Endodermal cell (in vitro differentiated cells): Measurements from ENCODE around the gene SH3GL2. TPM values are rescaled to one million over a fixed set of nuclear protein-coding genes. Genes with fewer than 3 reads are reported as not detected.

ENCODE experiments used
- DNase-seq: peaks from one replicate; pipeline ENCODE4 v3.0.0-alpha.2; 2017
- H3K27ac ChIP-seq: 2 replicates; pipeline ENCODE4 v1.5.1; 2013; ENCODE audit warnings: mild to moderate bottlenecking, low read depth, low read length, moderate library complexity
- H3K27me3 ChIP-seq: 2 replicates; pipeline ENCODE4 v1.6.1; 2013; ENCODE audit warnings: mild to moderate bottlenecking, low read length, moderate library complexity; ENCODE audit not compliant: insufficient read depth, control insufficient read depth, poor library complexity, severe bottlenecking
- H3K36me3 ChIP-seq: 2 replicates; pipeline ENCODE4 v1.7.0; 2013; ENCODE audit warnings: mild to moderate bottlenecking, low read length, moderate library complexity; ENCODE audit not compliant: control insufficient read depth, insufficient read depth
- H3K4me1 ChIP-seq: one replicate; pipeline ENCODE4 v1.7.0; 2013; ENCODE audit warnings: low read length; ENCODE audit not compliant: control insufficient read depth, insufficient read depth
- H3K4me3 ChIP-seq: 2 replicates; pipeline ENCODE4 v1.5.1; 2013; ENCODE audit warnings: mild to moderate bottlenecking, low read length, moderate library complexity
- H3K9ac ChIP-seq: 2 replicates; pipeline ENCODE4 v1.6.1; 2013; ENCODE audit warnings: mild to moderate bottlenecking, low read length, moderate library complexity; ENCODE audit not compliant: poor library complexity, severe bottlenecking; ENCODE audit errors: extremely low read depth
- H3K9me3 ChIP-seq: 2 replicates; pipeline ENCODE4 v1.6.1; 2013; ENCODE audit warnings: mild to moderate bottlenecking, low read length, moderate library complexity; ENCODE audit not compliant: control insufficient read depth
- H3K27ac Mint-ChIP-seq: 2 replicates; pipeline ENCODE4 v1.8.0; 2020; ENCODE audit warnings: mixed read lengths
- H3K27me3 Mint-ChIP-seq: 2 replicates; pipeline ENCODE4 v1.8.0; 2021; ENCODE audit warnings: mild to moderate bottlenecking, mixed read lengths; ENCODE audit not compliant: insufficient read depth
- H3K36me3 Mint-ChIP-seq: 2 replicates; pipeline ENCODE4 v1.8.0; 2020; ENCODE audit warnings: low read depth, mixed read lengths
- H3K4me1 Mint-ChIP-seq: 2 replicates; pipeline ENCODE4 v1.8.0; 2020; ENCODE audit warnings: mixed read lengths
- H3K4me3 Mint-ChIP-seq: 2 replicates; pipeline ENCODE4 v1.8.0; 2020; ENCODE audit warnings: mild to moderate bottlenecking, moderate library complexity, mixed read lengths
- H3K9me3 Mint-ChIP-seq: 2 replicates; pipeline ENCODE4 v1.8.0; 2020; ENCODE audit warnings: mild to moderate bottlenecking, mixed read lengths
- CTCF ChIP-seq: fragments of 200-600 bp; sonication (generic); conservative IDR thresholded peaks from 2 replicates; pipeline ENCODE4 v1.5.0; 2021; ENCODE audit warnings: antibody characterized with exemption, mild to moderate bottlenecking
- WGBS, 2 experiments: methylation state at CpG; one replicate each; pipeline versions ENCODE4 v1.1.5 to v1.1.7; 2013; ENCODE audit warnings: missing lambda C conversion rate in 2 of 2, mixed read lengths in 1 of 2; ENCODE audit not compliant: insufficient coverage in 1 of 2, insufficient read length in 1 of 2; 5-methylcytosine and 5-hydroxymethylcytosine counted together
- total RNA-seq, 2 donors: library from RNA; stranded (reverse); fragmentation: NEBNext Ultra II Directional in 1 of 2; extraction: Animal tissue kit (Norgen Biotek cat#: 25700) in 1 of 2; gene quantifications; 2 replicates in 1 of 2; 3 replicates in 1 of 2; pipeline ENCODE4 v1.2.1, GENCODE V29; 2021

The SH3GL2 gene
- total RNA-seq, 2 donors from 2014 or later, result 3.7 to 7.7 TPM

- H3K4me1 Mint-ChIP-seq, result peaks cover 2% of the 10 kb centered on the region
- H3K9me3 Mint-ChIP-seq, result no peaks in the 10 kb centered on the region
- Histone ChIP-seq H3K4me3 (no peak overlapping the region), H3K27ac (no peak overlapping the region), H3K9me3 (no peaks in the 10 kb centered on the region), H3K36me3 (no peaks in the 10 kb centered on the region), H3K4me1 (no peaks in the 10 kb centered on the region), H3K27me3 (no peaks in the 10 kb centered on the region), H3K9ac (no peak overlapping the region)
- no peak overlapping the region for H3K27ac Mint-ChIP-seq
- no peaks in the 10 kb centered on the region for H3K36me3 Mint-ChIP-seq
- H3K27me3 Mint-ChIP-seq, result no peaks in the 10 kb centered on the region
- TF ChIP-seq CTCF, result no peak
- 67 to 70% methylated on average over 1 of the region's 1 CpG for WGBS, 2 experiments
- no peak for DNase-seq
- H3K4me3 Mint-ChIP-seq, result no peak overlapping the region
These were observed 245.9 kb downstream of the SH3GL2 start for GRCh38 chr9:17824616-17825264.

DNA sequence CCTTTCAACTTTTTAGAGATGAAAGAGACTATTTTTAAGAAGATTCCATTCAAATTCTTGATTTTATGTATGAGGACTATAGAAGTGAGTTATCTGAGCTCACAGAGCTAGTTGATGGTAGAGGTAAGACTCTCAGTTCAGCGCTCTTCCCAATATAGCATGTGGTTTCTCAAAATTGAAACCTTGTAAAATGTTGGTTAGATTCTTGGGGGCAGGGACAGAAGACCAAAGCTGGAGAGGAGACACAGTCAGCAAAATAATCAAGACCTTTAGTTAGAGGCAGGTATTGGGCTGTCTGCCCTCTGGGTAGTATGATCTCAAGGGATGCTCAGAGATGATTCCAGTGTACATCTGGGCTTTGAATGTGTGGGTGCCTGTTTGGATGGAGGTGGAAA, 246.4 kb downstream of the SH3GL2 start:
- H3K27ac ChIP-seq, result no peak overlapping the region
- no peaks in the 10 kb centered on the region for H3K27me3 ChIP-seq
- no peaks in the 10 kb centered on the region for H3K4me1 ChIP-seq
- WGBS, 2 experiments, result 89 to 97% methylated on average over 1 of the region's 1 CpG
- no peaks in the 10 kb centered on the region for H3K9me3 ChIP-seq
- no peaks in the 10 kb centered on the region for H3K9me3 Mint-ChIP-seq
- peaks cover 7% of the 10 kb centered on the region for H3K4me1 Mint-ChIP-seq
- no peak for TF ChIP-seq CTCF
- no peak for DNase-seq
- H3K27ac Mint-ChIP-seq, result no peak overlapping the region
- H3K36me3 ChIP-seq, result no peaks in the 10 kb centered on the region
- no peaks in the 10 kb centered on the region for H3K27me3 Mint-ChIP-seq
- H3K9ac ChIP-seq, result no peak overlapping the region
- no peak overlapping the region for H3K4me3 ChIP-seq
- H3K36me3 Mint-ChIP-seq, result no peaks in the 10 kb centered on the region
- H3K4me3 Mint-ChIP-seq, result no peak overlapping the region

GRCh38 chr9:17829064-17829463, 250.2 kb downstream of the SH3GL2 start:
- Histone ChIP-seq H3K27ac (no peak overlapping the region), H3K4me3 (no peak overlapping the region), H3K9ac (no peak overlapping the region), H3K27me3 (no peaks in the 10 kb centered on the region), H3K36me3 (no peaks in the 10 kb centered on the region), H3K4me1 (no peaks in the 10 kb centered on the region), H3K9me3 (no peaks in the 10 kb centered on the region)
- no peak for DNase-seq
- no peaks in the 10 kb centered on the region for H3K9me3 Mint-ChIP-seq
- H3K27ac Mint-ChIP-seq, result no peak overlapping the region
- H3K4me3 Mint-ChIP-seq, result no peak overlapping the region
- H3K36me3 Mint-ChIP-seq, result no peaks in the 10 kb centered on the region
- peaks cover 2% of the 10 kb centered on the region for H3K27me3 Mint-ChIP-seq
- no peak for TF ChIP-seq CTCF
- H3K4me1 Mint-ChIP-seq, result peaks cover 10% of the 10 kb centered on the region
